Large intestine (tissue), 3 donors: ENCODE results near the gene TNRC6B. TPM values are rescaled to one million over a fixed set of nuclear protein-coding genes. Genes with fewer than 3 reads are reported as not detected.
A peak's percentile ranks its signal among the peaks of the same experiment; 100 is the strongest.

Experiments used
- DNase-seq, 2 donors: peaks; one replicate each; pipeline versions ENCODE4 v3.0.0 to v3.0.0-alpha.2; 2013
- H3K27ac ChIP-seq: one replicate; pipeline ENCODE4 v1.5.1; 2013; ENCODE audit warnings: low read length
- H3K27me3 ChIP-seq: 2 replicates; pipeline ENCODE4 v1.6.1; 2013; ENCODE audit warnings: low read length; ENCODE audit not compliant: control insufficient read depth, insufficient read depth
- H3K36me3 ChIP-seq: 2 replicates; pipeline ENCODE4 v1.6.1; 2013; ENCODE audit warnings: low read length; ENCODE audit not compliant: control insufficient read depth, insufficient read depth
- H3K4me1 ChIP-seq: one replicate; pipeline ENCODE4 v1.6.1; 2013; ENCODE audit warnings: low read length; ENCODE audit not compliant: control insufficient read depth, insufficient read depth
- H3K4me3 ChIP-seq: one replicate; pipeline ENCODE4 v1.5.1; 2013; ENCODE audit warnings: low read length
- H3K9me3 ChIP-seq: one replicate; pipeline ENCODE4 v1.6.1; 2013; ENCODE audit warnings: mild to moderate bottlenecking, low read depth, low read length, moderate library complexity; ENCODE audit not compliant: control insufficient read depth
- WGBS: methylation state at CpG from one replicate; pipeline ENCODE4 v1.1.5; 2013; ENCODE audit warnings: low lambda C conversion rate; ENCODE audit not compliant: insufficient coverage; 5-methylcytosine and 5-hydroxymethylcytosine counted together
- polyA plus RNA-seq: library from polyadenylated mRNA; unstranded; fragments of 120-200 nt; gene quantifications from one replicate; pipeline ENCODE4 v1.2.1, GENCODE V29; 2013

The TNRC6B gene
- polyA plus RNA-seq, 1 donor, result 8.3 TPM

- DNase-seq, result no peak
- Histone ChIP-seq H3K27me3 (no peaks in the 10 kb centered on the region), H3K36me3 (peaks cover 44% of the 10 kb centered on the region), H3K4me3 (no peak overlapping the region), H3K27ac (no peak overlapping the region), H3K9me3 (no peaks in the 10 kb centered on the region), H3K4me1 (no peaks in the 10 kb centered on the region)
- WGBS, result 83% methylated on average over 1 of the region's 17 CpGs
Observed at GRCh38 chr22:40322818-40323447, 145.2 kb downstream of the TNRC6B start.

GRCh38 chr22:40323681-40324171, 146.0 kb downstream of the TNRC6B start:
- Histone ChIP-seq H3K4me1 (no peaks in the 10 kb centered on the region), H3K27ac (no peak overlapping the region), H3K36me3 (peaks cover 41% of the 10 kb centered on the region), H3K9me3 (no peaks in the 10 kb centered on the region), H3K27me3 (no peaks in the 10 kb centered on the region), H3K4me3 (no peak overlapping the region)
- 100% methylated on average over 1 of the region's 8 CpGs for WGBS
- DNase-seq, result no peak

GRCh38 chr22:40324468-40325305, 147.0 kb downstream of the TNRC6B start:
- no peak for DNase-seq
- no peaks in the 10 kb centered on the region for H3K4me1 ChIP-seq
- no peak overlapping the region for H3K27ac ChIP-seq
- H3K9me3 ChIP-seq, result no peaks in the 10 kb centered on the region
- H3K36me3 ChIP-seq, result peaks cover 42% of the 10 kb centered on the region
- 91% methylated on average over 9 of the region's 19 CpGs for WGBS
- no peak overlapping the region for H3K4me3 ChIP-seq
- H3K27me3 ChIP-seq, result no peaks in the 10 kb centered on the region

GRCh38 chr22:40325315-40325714, 147.6 kb downstream of the TNRC6B start:
- Histone ChIP-seq H3K27me3 (no peaks in the 10 kb centered on the region), H3K36me3 (peaks cover 42% of the 10 kb centered on the region), H3K9me3 (no peaks in the 10 kb centered on the region), H3K27ac (no peak overlapping the region), H3K4me1 (no peaks in the 10 kb centered on the region), H3K4me3 (no peak overlapping the region)
- DNase-seq, result no peak
- WGBS, result no CpG with 5 or more reads among the region's 6 CpGs

GRCh38 chr22:40326905-40327735, 149.4 kb downstream of the TNRC6B start:
- no CpG with 5 or more reads among the region's 10 CpGs for WGBS

GRCh38 chr22:40328546-40329456, 151.1 kb downstream of the TNRC6B start:
- Histone ChIP-seq H3K9me3 (no peaks in the 10 kb centered on the region), H3K36me3 (peaks cover 21% of the 10 kb centered on the region), H3K27ac (no peak overlapping the region), H3K4me3 (no peak overlapping the region), H3K27me3 (no peaks in the 10 kb centered on the region), H3K4me1 (no peaks in the 10 kb centered on the region)
- WGBS, result 82% methylated on average over 6 of the region's 9 CpGs
- no peak for DNase-seq

More at GRCh38 chr22:40326905-40327735, 149.4 kb downstream of the TNRC6B start:
- peak in 1 of 2 donors; percentile 26 for DNase-seq
- H3K27ac ChIP-seq, result no peak overlapping the region
- no peaks in the 10 kb centered on the region for H3K9me3 ChIP-seq
- peaks cover 26% of the 10 kb centered on the region for H3K36me3 ChIP-seq
- no peaks in the 10 kb centered on the region for H3K27me3 ChIP-seq
- no peaks in the 10 kb centered on the region for H3K4me1 ChIP-seq
- H3K4me3 ChIP-seq, result no peak overlapping the region

GRCh38 chr22:40329466-40329865, 151.7 kb downstream of the TNRC6B start:
- no peak overlapping the region for H3K4me3 ChIP-seq
- H3K36me3 ChIP-seq, result peaks cover 21% of the 10 kb centered on the region
- H3K9me3 ChIP-seq, result no peaks in the 10 kb centered on the region
- H3K27ac ChIP-seq, result no peak overlapping the region
- H3K4me1 ChIP-seq, result no peaks in the 10 kb centered on the region
- H3K27me3 ChIP-seq, result no peaks in the 10 kb centered on the region
- no peak for DNase-seq
- WGBS, result 97% methylated on average over 6 of the region's 9 CpGs

GRCh38 chr22:40330086-40330485, 152.4 kb downstream of the TNRC6B start:
- Histone ChIP-seq H3K27ac (no peak overlapping the region), H3K4me3 (no peak overlapping the region), H3K36me3 (peaks cover 19% of the 10 kb centered on the region), H3K9me3 (no peaks in the 10 kb centered on the region), H3K4me1 (no peaks in the 10 kb centered on the region), H3K27me3 (no peaks in the 10 kb centered on the region)
- no CpG with 5 or more reads among the region's 4 CpGs for WGBS
- no peak for DNase-seq

- Histone ChIP-seq H3K4me1 (no peaks in the 10 kb centered on the region), H3K36me3 (peaks cover 15% of the 10 kb centered on the region), H3K4me3 (no peak overlapping the region), H3K27me3 (no peaks in the 10 kb centered on the region), H3K9me3 (no peaks in the 10 kb centered on the region), H3K27ac (no peak overlapping the region)
- no peak for DNase-seq
- WGBS, result no CpG with 5 or more reads among the region's 10 CpGs
Observed at GRCh38 chr22:40330615-40331014, 152.9 kb downstream of the TNRC6B start.
